HepG2 (cell line): ENCODE measurements around the gene SLC50A1. TPM values are rescaled to one million over a fixed set of nuclear protein-coding genes. Genes with fewer than 3 reads are reported as not detected.

Experiments
- ATAD3A ChIP-seq: sonication (generic); formaldehyde crosslinking; IDR thresholded peaks from 2 replicates; pipeline ENCODE4 v1.4.0; 2020; ENCODE audit warnings: missing genetic modification reagents
- DNMT1 ChIP-seq: sonication (generic); formaldehyde crosslinking; IDR thresholded peaks from 2 replicates; pipeline ENCODE4 v1.5.1; 2020; ENCODE audit warnings: mild to moderate bottlenecking, missing genetic modification reagents
- ELK4 ChIP-seq: sonication (generic); formaldehyde crosslinking; IDR thresholded peaks from 2 replicates; pipeline ENCODE4 v1.9.0; 2021; ENCODE audit warnings: missing genetic modification reagents, borderline replicate concordance
- GLMP ChIP-seq: sonication (generic); formaldehyde crosslinking; IDR thresholded peaks from 2 replicates; pipeline ENCODE4 v1.9.0; 2021; ENCODE audit warnings: missing genetic modification reagents, mild to moderate bottlenecking, borderline replicate concordance
- HOXA3 ChIP-seq: sonication (generic); formaldehyde crosslinking; IDR thresholded peaks from 2 replicates; pipeline ENCODE4 v1.5.0; 2020; ENCODE audit warnings: missing genetic modification reagents
- HOXA9 ChIP-seq: sonication (generic); formaldehyde crosslinking; IDR thresholded peaks from 2 replicates; pipeline ENCODE4 v1.8.1; 2022; ENCODE audit warnings: missing genetic modification reagents, mild to moderate bottlenecking, moderate library complexity, borderline replicate concordance
- YY1 ChIP-seq: IDR thresholded peaks from 2 replicates; pipeline ENCODE4 v1.6.1; 2011; ENCODE audit warnings: low read length, low read depth, moderate library complexity, mild to moderate bottlenecking; ENCODE audit not compliant: insufficient read depth, insufficient replicate concordance
- ZNF292 ChIP-seq: sonication (generic); formaldehyde crosslinking; IDR thresholded peaks from 2 replicates; pipeline ENCODE4 v1.8.1; 2022; ENCODE audit warnings: mild to moderate bottlenecking, low read depth, missing genetic modification reagents, borderline replicate concordance
- ZNF407 ChIP-seq: sonication (generic); formaldehyde crosslinking; IDR thresholded peaks from one replicate; pipeline ENCODE4 v1.5.1; 2020; ENCODE audit warnings: mild to moderate bottlenecking, missing genetic modification reagents; ENCODE audit errors: not compliant biosample characterization
- ZNF646 ChIP-seq: sonication (generic); formaldehyde crosslinking; IDR thresholded peaks from 2 replicates; pipeline ENCODE4 v1.9.0; 2021; ENCODE audit warnings: mild to moderate bottlenecking, missing genetic modification reagents
- ZNF7 ChIP-seq: IDR thresholded peaks from 2 replicates; pipeline ENCODE4 v1.6.1; 2016; ENCODE audit warnings: missing biosample characterization, missing genetic modification reagents
- polyA plus RNA-seq, 8 experiments: library from polyadenylated mRNA; depleted of rRNA in 3 of 8; stranded (reverse) in 7 of 8; unstranded in 1 of 8; fragments of >200 nt; fragmentation: Illumina TruSeq in 4 of 8; extraction: Trizol in 4 of 8; gene quantifications; 2 replicates each; pipeline versions ENCODE4 v1.2.1 to v1.2.3, GENCODE V29; 2011 to 2016; ENCODE audit warnings: low read depth in 4 of 8, missing spikeins in 1 of 8, mixed read lengths in 1 of 8; ENCODE audit not compliant: insufficient read depth in 1 of 8
- total RNA-seq, 5 experiments: library from RNA; depleted of rRNA; stranded (reverse); fragments of >200 nt; fragmentation: Illumina TruSeq; extraction: Trizol; gene quantifications; 2 replicates each; pipeline ENCODE4 v1.2.3, GENCODE V29; 2016; ENCODE audit warnings: low read depth in 1 of 5

Gene SLC50A1
- total and polyA plus RNA-seq, 2 of the 13 experiments (the other 11 are each of a cell fraction or from before 2014, with no cell fraction given) = 22.5 to 46.8 TPM

GRCh38 chr1:155178441-155179111, 42.9 kb downstream of the SLC50A1 start (continued):
- TF ChIP-seq ZNF646 (CRISPR knock-in tag) = no peak
- no peak for TF ChIP-seq ELK4 (CRISPR knock-in tag)
- TF ChIP-seq DNMT1 (CRISPR knock-in tag) = no peak
- TF ChIP-seq ZNF407 (CRISPR knock-in tag) = no peak
- TF ChIP-seq HOXA3 = peak; percentile 57; the same call in 1 of the 2 replicates
- TF ChIP-seq HOXA9 (CRISPR knock-in tag) = no peak
- TF ChIP-seq YY1 = peak; percentile 25
- no peak for TF ChIP-seq ZNF7 (CRISPR knock-in tag)
- TF ChIP-seq GLMP (CRISPR knock-in tag) = no peak
- no peak for TF ChIP-seq ATAD3A (CRISPR knock-in tag)
- TF ChIP-seq ZNF292 (CRISPR knock-in tag) = no peak
